Activated CD8-positive, alpha-beta memory T cell treated with anti-CD3 and anti-CD28 coated beads, Interleukin-2, amount 50 U/mL, for 48 hours (primary cell): ENCODE results near the gene ADARB1.
A peak's percentile ranks its signal among the peaks of the same experiment; 100 is the strongest.

Experiments
- DNase-seq: peaks from one replicate; pipeline ENCODE4 v3.0.0-alpha.2; 2020

ADARB1 gene

DNA sequence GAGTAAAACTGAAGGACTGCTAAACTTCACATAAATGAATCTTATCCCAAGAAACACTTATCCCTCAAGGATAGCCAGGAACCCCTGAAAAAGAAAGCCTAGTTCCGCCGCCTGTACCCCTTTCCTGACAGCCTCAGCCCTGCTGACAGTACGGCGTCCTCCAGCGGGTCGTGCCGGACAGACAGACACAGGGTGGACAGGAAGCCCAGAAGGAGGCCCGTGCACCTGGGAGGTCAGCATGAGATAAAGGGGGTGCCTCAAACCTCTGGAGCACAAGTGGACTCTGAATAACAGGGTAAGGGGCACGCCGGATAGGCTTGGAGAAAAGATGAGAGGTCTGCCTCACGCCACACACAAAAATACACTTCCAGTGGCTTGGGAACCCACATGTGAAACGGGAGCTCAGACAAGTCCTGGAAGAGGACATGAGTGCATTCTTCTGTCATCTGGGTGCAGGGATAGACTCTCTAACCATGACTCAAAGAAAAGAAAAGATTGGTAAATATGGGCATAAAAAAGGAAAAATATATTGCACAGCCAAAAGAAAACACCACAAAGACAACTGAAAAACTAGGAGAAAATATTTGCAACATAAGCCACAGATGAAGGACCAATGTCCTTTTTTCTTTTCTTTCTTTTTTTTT, 17.3 kb upstream of the ADARB1 start:
- no peak for DNase-seq

DNA sequence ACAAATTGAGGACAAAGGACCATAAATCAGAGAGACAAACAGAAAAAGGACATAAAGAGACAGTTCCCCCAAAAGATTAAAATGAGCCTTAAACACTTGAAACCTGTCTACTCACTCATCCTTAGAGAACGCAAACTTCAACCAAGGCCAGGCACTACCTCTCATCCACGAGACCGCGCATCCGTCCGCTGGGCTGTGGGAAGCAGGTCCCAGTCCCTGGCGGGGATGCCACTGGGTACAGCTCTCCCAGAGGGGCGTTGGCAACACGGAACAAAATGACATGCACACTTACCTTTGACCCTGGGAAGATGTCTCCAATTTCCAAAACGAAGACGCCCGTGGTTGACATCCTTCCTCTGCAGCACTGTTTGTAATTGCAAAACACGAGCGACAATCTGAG, 16.5 kb upstream of the ADARB1 start:
- DNase-seq: no peak

DNA sequence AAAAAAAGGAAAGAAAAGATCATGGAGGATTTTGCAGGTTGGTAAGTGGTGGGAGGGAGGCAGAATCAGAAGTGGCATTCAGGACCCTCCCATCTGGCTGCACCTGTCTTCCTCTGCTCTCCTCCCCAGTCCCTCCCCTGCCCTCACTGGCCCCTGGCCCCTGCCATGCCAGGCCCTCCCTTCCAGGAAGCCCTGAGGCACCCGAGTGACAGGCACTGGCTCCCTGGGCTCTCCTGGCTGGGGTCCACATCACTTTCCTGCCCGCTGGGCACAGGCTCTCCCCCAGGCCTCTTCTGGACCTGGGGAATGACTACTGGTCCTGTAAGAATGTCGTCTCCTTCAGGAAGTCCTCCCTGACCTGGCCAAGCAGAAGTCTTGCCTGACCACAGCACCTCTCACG, 15.3 kb upstream of the ADARB1 start:
- no peak for DNase-seq

DNA sequence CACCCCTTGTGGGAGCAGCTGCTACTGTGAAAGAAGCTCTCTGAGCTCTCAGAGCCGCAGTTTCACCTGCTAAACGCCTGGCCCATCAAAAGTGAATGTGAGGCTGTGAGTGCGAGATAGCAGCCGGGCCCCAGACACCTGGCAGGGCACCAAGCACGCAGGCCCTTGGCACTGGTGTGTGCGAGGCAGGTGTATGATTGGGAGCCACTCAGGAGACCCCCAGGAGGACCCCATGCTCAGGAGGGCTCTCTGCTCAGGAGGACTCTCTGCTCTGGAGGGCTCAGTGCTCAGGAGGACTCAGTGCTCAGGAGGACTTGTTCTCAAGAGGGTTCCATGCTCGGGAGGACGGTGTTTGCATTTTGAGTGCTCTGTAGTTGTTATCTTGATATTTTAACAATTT, 14.3 kb upstream of the ADARB1 start:
- DNase-seq: no peak

DNA sequence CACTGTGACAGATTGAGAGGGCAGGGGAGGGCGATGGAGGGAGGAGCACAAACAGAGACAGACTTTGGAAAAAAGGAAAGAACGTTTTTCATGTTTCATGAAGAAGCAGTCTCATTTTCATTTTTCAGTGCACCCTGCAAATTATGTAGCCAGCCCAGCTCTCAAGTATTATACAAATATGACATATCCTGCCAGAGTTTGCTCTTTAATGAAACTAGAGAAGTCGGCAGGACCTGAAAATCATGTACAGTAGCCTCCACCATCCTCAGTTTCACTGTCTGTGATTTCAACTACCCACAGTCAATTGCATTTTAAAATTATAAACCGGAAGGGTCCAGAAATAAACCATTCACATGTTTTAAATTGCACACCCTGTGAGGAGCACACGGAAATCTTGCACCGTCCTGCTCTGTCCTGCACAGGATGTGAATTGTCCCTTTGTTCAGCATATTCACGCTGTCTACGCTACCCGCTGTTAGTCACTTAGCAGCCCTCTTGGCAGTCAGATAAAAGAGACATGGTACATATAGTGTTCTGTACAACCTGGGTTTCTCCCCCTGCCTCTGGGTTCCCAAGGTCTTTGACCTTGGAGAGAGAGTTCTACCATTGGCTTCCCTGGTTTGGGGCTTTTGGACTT, 13.6 kb upstream of the ADARB1 start:
- DNase-seq: no peak

DNA sequence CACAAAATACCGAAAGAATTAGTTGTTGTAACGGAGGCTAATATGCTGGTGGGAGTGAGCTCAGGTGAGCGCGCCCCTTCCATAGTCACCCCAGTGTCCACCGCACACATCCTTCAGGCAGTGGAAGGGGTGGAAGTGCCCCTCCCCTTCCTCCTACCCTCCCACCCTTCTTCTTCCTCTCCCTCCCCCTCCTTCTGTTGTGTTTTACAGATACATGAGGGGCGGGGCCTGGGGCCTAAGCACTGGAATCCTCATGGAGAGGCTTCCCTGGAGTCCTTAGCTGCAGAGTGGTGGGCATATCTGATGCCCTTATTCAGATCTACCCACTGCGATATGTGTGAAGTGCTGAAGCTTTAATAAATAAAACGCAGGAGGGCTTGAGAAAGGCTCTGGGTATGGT, 10.3 kb upstream of the ADARB1 start:
- no peak for DNase-seq

DNA sequence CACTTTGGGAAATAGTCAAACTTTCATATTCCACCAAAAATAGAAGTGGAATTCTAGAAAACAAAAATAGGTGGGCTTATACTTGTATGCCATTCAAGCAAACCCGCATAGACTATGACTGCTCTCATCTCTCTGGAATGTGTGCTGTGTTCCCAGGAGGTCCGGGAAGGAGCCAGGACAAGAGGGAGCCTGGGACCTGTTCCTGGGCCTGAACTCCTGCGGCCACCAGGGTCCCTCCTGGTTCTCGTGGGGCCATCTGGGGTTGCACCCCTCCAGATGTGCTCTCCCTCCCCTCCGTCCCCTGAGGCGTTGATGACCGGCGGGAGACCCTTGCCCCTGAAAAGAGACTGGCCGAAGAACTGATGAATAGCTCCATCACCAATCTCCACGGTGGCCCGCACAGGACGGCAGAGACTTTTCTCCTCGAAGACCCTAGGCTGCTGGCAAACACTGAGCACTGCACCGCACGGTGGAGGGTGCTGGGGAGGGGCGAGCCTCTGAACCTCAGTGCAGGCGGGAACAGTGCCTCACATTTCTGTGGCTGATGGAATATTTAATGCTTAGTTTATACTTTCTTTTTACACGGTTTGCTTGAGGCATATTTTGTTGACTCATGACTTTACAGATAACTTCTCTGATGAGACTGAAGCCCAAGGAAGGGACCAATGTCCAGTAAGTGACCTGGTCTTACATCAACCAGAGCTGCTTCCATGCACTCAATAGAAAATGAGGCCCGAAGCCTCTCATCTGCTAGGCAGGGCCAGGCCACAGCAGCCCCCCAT, 9.6 kb upstream of the ADARB1 start:
- no peak for DNase-seq

DNA sequence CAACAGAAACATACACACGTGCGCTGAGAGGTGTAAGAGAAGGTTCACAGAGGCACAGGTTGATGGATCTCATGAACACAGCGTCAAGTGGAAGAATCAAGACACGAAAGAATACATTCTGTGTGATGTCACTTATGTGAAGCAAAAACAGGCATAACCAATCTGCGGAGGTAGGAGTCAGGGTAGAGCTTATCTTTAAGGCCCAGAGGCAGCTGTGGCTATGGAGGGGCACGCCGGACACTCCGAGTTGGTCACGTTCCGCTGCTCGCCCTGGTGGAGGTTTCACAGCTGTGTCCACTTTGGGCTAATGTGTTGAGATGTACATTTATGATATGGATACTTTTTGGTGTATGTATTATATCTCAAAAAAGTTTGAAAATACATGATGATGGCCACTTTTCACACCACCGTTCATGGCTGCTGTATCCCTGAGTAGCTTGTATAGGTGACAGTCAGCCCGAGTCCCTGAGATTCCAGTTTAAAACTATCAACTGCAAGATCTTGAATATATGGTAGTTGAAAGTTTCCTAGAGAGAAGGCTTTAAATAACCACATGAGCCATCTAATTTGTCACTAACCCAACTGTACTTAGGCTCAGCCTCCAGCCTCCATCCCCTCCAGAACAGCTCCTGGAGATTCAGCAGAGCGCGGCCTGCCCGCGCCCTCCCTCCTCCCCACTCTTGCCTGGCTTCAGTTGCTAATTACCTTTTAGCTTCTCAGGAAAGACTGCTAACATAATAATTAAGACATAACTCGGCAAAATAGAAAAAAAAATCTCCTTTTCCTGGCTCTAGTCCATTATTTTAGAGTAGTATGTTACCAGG, 6.7 kb upstream of the ADARB1 start:
- no peak for DNase-seq

DNA sequence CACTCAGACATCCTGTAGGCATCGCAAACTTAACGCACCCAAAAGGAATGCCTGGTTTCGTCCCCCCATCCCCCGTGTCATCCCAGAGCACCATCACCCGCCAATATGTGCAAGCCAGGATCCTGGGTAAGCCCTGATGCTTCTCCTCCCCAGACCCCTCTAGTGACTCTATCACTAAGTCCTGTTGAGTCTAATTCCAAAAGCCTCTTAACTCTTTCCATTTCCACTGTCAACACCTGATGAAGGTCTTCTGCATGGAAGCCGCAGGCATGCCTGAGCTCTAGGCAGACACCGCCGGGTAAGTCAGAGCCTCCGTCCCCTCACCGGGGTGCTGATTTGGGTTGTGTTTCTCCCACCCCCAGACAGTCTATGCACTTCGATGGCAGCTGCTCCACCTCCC, 5.3 kb upstream of the ADARB1 start:
- DNase-seq: no peak

DNA sequence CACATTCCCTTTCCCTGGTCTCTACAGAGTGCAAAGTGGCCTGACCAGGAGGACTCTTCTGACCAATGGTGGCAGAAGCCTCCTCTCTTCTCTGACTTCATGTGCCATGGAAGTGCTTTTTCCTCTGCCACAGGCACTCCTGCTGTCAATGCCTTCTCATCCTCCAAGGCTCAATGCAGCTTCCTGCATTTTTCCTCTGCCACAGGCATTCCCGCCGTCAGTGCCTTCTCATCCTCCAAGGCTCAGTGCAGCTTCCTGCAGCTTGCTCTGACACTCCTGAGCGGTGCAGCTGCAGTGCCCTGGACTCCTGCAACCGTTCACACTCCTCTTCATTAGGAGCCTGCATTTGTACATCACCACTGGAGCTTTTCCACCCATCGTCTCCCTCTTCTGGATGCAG, 4.7 kb upstream of the ADARB1 start:
- DNase-seq: no peak

DNA sequence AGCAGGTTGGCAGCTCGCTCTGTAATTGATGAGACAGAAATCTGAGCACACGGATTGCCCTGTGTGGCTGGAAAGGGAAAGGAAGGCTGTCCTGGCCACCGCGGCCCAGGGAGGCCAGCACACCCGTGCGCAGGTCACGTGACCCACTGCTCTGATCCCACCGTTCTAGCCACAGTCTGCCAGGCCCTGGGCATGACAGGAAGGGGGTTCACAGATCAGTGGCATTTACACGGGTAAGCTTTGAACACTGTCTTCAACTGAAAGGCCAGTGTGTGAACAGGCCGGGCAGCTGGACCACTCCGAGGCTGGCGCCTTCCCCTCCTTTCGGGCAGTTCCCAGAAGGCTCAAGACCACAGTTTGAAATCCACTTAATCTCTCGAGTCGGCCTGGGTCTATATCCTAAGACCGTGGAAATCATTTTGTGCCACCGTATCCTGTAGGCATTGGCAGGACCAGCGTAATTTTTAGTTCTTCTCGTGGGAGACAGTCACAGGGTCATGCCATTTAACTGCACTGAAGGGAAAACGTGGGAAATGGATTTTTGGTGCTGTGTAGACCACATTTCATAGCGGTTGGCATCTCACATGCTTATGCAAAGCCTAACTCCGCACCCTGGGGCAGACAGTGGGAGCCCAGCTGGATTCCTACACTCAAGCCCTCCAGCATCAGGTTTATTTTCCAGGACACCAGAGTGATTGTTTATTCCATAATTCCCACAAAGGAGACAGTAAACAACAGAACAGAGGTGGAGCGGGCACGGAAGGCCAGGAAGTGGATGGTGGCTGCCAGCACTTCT, 3.1 kb upstream of the ADARB1 start:
- no peak for DNase-seq

DNA sequence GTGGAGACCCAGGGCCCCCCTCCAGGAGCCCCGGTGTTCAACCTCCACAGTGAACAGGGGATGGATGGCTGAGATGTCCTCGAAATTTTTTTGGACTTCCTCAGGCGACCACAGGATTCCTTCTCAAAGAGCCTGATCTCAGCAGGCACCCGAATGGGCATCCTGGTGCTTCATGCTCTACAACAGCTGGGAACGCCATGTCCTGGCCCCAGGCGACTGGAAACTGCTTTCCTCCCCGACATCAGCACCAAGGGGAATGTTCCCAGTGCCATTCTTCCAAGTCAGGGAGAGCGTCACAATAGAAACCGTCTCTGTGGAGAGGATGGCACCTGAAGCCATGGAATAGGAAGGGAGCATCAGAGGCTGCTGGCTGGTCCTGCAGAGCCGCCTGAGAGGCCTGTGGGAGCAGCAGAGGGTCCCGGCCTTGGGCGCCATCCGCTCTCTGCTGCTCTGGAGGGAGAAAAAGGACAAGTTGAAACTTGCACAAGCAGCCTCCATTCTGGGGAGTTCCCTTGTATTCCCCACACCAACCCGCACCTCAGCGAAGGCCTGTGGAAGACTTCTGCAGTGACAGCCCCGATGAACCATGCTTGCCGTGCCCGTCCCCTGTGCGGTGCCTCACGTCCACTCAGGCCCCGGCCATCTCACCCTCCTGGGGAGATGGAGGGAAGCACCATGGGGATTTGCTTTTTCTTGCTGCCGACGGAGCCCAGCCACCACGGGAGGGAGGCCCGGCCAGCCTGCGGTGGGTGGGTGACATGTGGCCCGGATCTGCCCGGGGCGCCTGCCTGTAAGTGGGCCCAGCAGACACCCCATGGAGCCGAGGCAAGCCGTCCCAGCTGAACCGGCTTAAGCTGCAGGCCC, 2.3 kb upstream of the ADARB1 start:
- DNase-seq: no peak

DNA sequence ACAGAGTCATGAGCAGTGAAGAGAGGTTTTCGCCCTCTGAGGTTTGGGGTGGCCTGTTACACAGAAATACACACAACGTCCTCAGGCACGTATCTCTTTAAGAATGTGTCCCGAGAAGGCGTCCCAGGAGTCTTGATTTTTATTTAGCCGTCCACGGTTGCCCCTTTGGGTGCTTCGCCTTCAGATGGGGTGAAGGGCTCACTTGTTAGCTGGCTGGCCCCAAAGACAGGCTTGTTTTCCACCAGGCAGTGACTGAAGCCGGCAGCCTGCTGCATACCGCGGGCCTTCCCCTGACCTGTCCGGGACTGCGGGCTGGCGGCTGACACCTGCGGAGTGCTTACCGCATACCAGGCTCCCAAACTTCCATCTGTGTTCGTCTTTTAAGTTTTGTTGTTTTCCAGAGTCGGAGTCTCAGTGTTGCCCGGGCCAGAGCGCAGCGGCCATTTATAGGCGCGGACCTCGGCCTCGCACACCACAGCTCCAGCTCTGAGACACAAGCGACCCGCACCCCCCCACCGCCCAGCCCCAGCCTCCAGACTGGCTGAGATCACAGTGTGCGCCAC, 1.6 kb upstream of the ADARB1 start:
- DNase-seq: peak; percentile 53

DNA sequence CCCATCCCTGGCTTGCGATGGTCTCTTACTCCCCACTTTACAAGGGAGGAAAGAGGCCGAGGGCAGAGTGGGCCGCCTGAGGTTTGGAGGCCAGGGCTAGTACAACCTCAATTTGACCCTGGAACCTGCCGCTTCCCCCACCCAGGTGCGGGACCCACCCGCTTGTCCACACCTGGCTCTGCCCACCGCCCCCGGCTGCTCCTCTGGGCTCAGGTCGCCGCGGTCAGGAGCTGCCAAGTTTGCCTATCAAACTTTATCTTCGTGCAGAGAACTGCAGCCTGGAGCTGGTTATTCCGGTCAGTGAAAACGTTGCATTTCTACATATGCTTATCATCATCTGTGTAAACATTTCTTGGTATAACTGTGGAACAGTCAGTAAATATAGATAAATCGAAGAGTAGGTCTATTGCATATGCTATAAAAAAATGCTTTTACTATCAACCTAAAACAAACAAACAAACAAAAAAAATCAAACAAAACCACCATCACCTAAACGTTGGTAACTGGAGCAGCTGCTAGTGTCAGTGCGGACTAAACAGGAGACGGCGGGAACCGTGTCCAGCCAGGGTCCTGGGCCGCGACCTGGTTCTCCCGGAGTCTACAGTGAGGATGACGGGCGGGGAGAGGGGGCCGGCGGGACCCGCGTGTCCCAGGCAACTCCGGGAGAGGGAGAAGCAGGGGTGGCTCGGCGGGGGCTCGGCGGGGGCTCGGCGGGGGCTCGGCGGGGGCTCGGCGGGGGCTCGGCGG, 906 bp upstream of the ADARB1 start:
- DNase-seq: peak; percentile 51

DNA sequence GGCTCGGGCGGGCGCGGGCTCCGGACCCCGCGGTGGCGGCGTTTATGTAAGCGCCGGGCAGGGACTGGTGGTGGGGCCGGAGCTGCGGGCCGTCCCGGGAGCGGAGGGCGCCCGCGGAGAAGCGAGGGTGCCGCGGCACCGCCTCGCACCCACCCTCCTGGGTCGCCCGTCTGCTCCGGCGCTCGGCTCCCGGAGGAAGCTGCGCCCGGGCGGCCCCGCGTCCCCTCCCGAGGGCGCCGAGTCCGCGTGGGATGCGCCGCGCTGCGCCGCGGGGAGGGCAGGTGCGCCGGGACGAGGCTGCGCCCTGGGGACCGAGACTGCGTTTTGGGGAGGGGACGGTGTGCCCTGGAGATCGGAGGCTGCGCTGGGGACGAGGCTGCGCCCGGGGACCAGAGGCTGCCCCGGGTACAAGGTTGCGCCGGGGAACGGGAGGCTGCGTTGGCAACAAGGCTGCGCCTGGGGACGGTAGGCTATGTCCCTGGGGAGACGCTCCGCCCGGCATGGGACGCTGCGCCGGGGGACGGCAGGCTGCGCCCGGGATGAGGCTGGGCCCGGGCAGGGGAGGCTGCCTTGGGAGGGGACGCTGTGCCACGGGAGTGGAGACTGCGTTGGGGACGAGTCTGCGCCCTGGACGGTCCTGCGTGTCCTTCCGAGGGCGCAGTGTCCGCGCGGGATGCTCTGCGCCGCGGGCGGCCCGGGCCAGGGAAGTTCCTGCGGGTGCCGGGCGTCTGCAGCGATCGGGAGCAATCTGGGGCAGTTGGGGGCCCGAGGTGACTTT, 627 bp downstream of the ADARB1 start:
- DNase-seq: peak; percentile 70

DNA sequence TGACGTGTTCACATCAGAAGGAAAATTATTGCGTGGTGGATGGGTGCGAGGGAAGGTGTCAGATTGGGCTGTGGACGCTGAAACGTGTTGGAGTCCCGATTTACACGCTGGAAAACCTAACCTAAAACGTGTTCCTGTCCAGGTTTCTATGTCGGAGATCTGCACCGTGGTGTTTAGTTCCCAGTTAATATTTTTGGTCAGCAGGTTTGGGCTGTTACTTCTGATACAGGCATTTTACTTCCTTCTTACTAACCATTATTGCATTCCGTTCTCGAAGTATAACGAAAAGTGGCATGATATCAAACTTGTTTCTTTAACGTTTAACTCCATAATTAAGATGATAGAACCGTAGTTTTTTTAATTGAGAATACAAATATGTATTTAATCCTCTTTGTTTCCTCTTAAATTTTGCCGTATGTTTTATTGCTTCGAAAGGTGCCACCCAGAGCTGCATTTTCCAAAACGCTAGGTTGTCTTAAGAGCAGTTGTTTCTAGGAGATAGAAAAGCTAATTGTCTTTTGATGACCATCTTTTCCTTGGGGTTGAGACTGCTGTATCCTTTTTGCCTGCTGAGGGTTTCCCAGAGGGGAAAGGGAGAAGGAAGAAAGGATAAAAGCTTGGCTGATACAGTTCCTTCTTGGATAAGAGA, 1.3 kb downstream of the ADARB1 start:
- no peak for DNase-seq

DNA sequence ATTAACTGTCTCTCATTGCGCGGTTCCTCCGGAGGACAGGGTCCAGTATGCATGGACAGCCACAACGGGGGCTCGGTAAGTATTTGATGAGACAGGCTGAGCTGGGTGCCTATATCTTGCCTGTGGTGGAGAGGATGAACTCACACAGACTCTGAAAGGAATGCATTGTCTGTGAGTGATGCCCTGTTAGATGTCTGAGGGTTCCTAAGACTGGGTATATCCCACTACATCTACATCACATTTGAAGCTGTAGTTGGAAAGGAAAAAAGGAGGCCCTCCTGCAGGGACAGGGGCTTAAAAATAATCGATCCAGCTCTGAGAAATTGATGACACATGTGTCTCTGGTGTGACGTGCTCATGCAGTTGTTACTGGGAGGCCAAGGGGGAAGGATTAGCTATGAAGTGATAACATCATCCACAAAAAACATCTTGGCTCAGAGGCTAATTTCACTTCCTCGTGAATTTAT, 1.9 kb downstream of the ADARB1 start:
- DNase-seq: no peak

DNA sequence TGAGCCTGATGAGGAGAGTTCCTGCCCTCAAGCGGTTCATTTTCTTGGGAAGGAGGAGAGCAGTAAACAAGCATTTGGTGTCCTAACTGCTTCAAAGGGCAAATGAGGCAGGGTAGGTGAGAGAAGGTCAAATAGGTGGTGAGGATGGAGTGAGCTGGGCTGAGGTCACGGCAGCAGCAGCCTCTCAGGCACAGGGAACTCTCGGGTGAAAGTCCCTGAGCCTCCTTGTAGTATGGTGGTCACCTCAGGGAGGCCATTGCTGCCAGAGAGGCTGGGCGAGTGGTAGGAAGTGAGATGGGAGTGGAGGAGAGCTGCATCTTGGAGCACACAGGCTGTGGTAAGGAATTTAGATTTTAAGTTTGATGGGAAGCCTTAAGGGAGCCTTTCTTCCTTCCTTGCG, 4.0 kb downstream of the ADARB1 start:
- DNase-seq: no peak

DNA sequence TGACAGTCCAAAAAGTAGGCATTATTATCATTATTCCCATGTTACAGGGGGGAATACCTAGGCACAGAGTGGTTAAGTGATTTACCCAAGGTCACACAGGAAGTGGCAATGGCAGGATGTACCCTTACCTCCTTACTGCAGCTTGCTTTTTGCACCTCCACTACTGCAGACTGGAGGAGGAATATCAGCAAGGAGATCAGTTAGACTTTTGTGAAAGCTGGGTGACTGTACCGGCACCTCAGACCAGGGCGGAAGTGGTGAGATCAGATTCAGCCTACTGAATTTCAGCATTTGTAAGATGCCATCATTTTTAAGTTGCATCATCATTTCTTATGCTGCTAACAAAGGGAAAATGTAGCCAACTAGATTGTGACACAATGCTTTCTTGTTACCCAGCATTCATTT, 4.5 kb downstream of the ADARB1 start:
- peak; percentile 74 for DNase-seq
